ENCODE measurements around the gene TAF11L13.

TAF11L13 gene

GRCh38 chr5:17680737-17681136 is 48.8 kb downstream of the TAF11L13 start:
- Histone ChIP-seq H3K9me3 (ENCODE audit: insufficient read depth, low read depth, low read length) (peaks cover 3% of the 10 kb centered on the region; the same call in 1 of the 2 replicates), H3K9ac (ENCODE audit: low read depth, low read length, poor library complexity, severe bottlenecking) (no peak overlapping the region), H3K27me3 (ENCODE audit: insufficient read depth, low read length, poor library complexity, severe bottlenecking) (no peaks in the 10 kb centered on the region), H3K9me2 (replicated peaks; ENCODE audit: low read depth, low read length) (no peaks in the 10 kb centered on the region), H3K36me3 (ENCODE audit: insufficient read depth, low read length) (no peaks in the 10 kb centered on the region), H3F3A (ENCODE audit: low read depth) (no peaks in the 10 kb centered on the region), H3K4me3 (ENCODE audit: low read length, poor library complexity, severe bottlenecking) (no peak overlapping the region), H3K4me1 (ENCODE audit: insufficient read depth, low read length, poor library complexity, severe bottlenecking) (no peaks in the 10 kb centered on the region), H4K20me1 (ENCODE audit: insufficient read depth, low read length, poor library complexity, severe bottlenecking) (no peaks in the 10 kb centered on the region), H3K79me2 (ENCODE audit: insufficient read depth, low read length) (no peaks in the 10 kb centered on the region), H2AFZ (ENCODE audit: low read length) (no peak overlapping the region), H3K4me2 (ENCODE audit: low read depth, low read length, poor library complexity, severe bottlenecking) (no peak overlapping the region)
- TF ChIP-seq EZH2phosphoT487 (IDR thresholded peaks at IDR 0.05; ENCODE audit: borderline replicate concordance) (no peak), CTCF (conservative IDR thresholded peaks at IDR 0.05; ENCODE audit: low read length) (no peak)
